Left hindlimb (tissue), 1 donor: Measurements from ENCODE around the gene NECTIN1.

ENCODE experiments used
- DNase-seq: peaks from one replicate; pipeline ENCODE4 v3.0.0-alpha.2; 2018

NECTIN1 gene

DNA sequence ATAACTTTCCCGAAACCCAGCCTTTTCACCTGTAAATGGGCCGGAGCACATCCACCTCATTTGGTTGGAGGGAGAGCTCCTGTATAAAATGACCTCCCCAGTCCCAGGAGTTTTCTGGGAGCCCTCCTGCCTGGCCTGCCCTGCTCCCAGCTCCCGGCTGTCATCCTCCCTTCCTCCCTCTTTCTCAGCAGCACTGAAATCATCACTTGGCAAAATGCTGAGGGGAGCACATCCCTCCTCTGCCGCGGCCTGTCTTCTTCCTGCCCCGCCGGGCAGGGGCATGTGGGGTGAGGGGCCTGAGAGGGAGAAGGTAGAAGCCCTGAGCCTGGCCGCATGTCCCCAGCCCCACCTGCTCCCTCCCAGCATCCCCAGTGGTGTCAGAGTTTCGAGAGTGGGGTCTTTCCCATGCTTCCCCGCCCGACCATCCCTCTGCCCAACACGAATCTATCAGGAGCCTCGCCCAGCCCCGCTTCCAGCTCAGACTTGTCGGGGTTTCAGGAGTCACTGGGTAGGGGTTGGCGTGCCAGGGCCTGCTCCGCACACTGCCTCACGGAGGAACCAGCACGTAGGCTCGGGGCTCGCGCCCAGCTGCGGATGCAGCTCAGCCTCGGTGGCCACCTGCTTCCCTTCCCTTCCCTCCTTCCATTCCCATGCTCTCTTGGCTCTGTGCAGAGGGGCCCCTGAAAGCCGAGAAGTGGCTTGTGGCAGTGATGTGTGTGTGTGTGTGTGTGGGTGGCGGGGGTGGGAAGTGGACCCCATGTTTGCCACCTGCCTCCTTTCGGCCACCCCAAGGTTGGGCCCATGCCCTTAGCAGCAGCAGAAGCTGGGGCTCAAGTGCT lies 37.1 kb downstream of the NECTIN1 start:
- no peak for DNase-seq

DNA sequence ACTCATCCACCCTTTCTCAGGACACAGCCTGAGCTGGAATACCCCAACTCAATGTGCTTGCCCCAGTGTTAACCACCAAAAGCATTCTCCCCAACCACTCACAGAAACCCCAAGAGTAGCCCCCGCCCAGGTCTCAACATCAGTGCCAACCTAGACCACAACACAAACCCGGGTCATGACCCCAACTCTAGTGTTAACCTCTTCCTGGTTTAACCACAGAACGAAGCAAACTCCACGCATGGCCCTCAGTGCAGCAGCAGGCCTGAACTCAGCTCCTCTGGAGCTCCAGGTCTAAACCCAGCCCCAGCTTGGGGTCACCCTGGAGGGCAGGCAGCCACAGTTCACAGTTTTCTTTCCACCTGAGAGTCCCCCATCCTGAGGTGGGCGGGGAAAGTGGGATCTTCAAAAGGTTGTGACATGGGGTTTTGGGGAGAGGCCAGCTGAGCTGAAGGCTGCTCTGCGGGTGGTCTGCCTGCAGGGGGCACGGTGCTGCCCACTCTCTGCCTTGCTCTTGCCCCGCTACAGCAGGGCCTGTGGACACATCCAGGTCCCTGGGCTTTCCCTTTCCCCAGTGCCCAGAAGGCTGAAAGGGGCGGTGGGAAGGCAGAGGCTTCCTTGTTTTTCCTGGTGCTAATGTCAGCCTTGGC lies 37.9 kb downstream of the NECTIN1 start:
- DNase-seq: no peak

DNA sequence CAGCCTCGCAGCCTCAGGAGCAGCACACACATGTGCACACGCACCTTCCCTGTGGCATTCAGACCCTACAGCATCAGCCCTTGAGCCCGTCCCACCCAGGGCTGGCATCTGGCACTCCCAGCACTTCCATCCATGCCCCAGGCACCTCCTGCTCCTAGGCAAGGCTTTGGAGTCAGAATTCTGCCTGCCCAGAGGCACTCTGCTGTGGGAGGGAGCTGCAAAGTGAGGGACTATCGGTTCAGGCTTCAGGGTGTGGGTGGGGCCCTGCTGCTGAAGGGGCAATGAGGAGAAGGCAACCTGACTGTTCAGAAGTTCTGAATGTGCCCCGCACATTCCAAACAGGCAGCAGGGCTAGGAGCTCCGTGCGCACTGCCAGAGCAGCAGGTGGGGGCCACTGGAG lies 39.7 kb downstream of the NECTIN1 start:
- DNase-seq: no peak

DNA sequence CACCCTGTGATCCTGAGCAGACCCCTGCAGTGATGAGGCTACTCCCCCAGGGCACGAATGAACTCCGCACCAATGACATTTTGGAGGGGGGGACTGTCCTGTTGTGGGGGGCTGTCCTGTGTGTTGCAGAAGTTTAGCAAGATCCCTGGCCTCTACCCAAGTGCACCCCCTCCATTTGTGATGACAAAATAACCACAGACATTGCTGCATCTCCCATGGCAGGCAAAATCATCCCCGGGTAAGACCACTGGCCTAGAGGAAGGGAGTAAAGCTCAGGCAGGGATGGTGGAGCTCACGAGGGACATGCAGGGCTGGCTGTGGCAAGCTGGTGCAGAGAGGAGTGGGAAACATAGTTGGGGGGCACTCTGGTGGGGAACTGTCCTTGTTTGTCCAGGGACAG lies 40.6 kb downstream of the NECTIN1 start:
- DNase-seq: no peak

DNA sequence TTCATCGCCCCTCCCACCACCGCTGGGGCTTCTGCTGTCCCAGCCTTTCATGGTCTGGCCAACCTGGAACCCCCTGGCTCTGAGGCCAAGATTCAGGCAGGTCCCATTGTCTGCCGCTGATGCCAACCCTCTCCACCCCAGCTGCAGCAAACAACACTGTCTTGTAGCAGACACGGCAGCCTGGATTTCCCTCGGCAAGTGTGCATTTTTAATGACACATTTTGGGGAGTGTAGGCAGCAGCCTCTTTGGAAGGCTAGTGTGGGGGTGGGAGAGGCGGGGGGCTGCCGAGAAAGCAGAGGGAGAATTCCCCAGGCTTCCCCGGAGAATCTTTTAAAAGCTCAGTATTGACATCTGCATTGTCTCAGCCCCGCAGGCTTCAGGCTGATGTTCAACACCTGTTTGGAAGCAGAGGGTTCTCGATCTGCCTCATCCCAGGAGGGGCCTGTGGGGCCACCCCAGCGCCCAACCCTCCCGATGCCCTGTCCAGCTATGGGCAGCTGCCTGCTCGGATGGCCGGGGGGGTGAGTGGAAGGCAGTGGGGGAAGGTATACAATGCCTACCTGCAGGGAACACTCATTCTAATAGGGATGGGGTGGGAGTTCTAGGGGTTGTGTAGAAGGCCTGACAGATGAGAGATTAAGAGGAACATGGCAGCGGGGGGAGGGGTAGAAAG lies 41.5 kb downstream of the NECTIN1 start:
- no peak for DNase-seq

DNA sequence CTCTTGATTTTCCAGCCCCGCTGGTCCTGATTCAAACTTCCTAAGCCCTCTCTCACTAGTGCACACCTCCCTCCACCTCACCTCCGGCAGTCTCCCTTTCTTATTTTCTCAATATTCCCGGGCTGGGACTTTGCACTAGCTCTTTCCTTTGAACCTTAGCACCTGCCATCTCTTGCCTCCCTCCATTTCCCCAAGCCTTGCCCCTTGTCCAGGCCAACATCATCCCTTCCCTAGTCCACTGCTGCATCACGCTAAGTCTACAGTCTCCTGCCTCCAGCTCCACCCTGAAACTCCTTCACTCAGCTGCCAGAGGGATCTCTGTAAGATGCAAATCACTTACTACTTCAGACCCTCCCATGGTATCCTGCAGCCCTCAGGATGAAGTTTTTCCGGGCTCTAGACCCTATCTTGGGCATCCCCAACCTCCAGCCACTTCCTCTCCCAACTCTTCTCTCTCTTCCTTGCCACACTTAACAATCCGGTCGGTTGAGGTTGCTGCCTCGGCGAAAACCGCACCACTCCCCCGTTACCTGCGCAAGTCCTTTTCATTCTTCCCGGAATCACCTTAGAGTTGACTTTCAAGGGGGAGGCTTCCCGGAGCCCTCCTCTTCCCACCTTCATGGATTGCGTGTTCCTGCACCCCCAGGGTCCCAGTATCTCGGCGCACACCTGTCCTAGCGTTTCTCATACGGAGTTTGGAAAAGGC lies 42.7 kb downstream of the NECTIN1 start:
- DNase-seq: no peak

DNA sequence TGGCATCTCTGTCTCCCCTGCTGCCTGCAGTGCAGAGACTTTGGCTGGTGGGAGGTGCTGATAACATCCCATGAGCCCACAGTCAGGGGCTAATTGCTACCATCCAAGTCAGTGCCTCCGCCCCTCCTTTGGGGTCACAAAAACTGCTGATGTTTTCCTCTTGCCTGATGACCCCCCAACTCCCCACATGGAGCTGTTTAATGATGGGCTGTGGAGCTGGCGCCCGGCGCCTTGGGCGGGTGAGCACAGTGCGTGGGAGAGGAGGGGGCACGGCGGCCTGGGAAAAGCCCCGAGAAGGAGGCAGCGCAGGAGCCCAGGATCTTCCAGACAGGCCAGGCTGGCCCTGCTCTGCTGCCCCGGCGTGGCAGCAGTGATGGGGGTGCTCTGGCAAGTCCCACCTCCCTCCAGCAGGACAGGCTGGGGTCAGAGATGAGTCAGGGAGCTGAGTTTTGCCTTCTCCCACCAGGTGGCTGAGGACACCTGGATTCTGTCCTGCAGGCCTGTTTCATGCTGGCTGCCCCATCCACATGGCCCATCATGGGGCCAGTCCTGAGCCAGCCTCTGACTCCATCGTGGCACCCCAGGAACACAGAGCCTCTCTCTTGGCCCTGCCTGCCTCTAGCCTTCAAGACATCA lies 43.8 kb downstream of the NECTIN1 start:
- DNase-seq: no peak

DNA sequence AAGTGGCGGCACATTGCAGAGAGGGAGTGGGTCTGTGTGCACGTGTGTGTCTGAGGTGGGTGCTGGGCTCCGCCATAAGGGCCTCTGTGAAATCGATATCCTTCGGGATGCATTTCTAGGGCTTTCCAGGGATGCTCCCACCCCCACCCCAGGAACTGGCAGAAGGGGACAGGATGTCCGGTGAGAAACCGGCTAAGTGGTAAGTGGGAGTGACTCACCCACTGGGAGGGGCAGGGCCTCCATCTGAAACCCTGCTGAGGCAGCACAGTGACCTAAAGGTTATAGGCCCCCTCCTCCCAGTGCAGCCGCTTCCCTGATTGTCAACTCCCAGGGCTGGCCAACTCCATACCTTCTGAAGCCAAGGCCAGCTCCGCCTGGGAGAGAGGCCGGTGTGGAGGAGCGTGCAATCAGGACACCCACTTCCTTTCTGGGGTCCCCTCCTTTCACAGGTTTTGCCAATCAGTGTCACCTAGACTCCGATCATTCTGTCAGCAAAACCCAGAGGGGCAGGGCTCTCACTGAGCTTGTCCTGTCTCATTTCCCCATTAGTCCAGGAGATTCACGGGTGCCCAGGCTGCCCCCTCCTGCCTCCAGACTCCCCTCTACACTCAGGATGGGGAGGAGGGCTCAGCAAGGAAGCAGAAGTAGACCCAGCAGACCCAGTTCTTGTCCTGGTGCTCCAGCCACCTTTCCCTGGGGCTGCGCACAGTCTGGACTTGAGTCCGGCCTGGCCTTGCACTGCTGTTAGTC lies 44.5 kb downstream of the NECTIN1 start:
- DNase-seq: no peak

DNA sequence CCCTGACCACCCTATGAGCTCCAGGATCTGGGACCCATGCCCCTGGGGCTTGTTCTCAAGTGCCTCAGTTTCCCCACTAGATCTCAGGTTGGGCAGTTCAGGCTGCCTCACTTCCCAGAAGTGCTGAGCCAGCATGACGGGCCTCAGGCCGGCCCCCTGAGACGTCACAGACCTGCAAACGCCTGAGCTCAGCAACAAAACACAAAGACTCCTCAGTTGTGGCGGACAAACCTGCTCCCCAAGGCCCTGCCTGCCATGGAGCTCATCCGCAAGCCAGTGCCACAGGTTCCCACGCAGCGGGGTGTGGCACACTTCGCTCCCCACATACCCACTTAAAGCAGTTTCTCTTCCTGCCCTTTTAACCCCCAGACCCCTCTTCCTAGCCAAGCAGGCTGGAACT lies 45.2 kb downstream of the NECTIN1 start:
- no peak for DNase-seq

DNA sequence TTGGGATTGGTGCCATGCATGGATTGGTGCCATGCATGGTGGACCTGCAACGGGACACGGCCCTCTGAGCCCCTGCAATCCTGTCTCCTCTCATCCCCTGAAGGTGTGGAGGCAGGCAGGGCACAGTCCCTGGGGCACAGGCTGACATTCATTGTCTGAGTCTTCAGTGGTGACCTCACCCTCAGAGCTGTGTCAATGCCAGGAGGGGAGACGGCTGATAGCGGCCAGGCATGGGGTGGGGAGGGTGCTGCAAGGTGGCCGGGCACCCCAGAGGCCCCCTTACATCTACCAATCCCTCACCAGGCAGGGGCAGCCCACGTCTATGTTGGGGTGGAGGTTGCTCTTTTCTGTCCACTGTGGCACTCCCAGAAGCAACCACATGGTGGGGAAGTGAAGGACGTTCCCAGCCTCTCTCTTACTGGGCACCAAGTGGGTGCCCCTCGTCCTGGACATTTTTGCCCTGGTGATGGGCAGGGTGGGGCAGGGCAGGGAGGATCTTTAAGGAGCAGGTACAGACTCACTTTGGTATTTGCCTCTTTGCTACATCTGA lies 47.6 kb downstream of the NECTIN1 start:
- no peak for DNase-seq

DNA sequence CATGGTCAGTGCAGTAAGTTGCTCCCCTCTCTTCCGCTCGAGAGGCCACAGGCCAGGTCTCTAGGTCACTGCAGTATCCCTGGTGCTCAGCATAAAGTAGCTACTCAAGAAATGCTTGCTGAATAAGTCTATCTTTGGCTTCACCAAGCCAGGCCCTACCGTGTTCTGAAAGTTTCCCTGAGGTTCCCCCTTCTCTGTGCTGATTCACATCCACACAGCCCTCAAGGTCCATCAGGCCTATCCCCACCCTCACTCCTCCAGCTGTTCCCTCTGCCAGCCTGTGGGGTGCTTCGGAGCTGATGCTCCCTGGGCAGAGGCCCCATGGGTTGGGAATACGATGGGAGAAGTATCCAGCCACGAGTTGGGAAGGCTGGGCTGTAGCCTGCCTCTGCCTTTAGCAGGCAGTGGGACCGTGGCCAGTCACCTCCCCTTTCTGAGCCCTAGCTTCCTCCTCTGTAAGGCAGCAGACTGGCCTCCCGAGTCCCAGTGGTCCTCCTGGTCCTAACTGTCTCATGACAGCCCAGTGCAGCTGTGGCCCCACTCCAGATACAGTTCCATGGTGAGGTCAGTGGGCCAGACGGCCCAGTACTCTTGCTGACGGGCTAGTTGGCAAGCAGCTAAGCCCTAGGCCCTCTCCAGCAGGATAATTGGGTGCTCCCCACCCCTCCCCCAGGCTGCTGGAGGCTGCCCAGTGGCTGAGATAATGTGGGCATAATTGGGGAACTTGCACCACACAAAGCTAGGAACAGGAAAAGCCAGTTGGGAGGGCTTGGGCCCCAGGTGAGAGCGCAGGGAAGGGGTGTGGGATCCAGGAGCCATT lies 48.2 kb downstream of the NECTIN1 start:
- no peak for DNase-seq

DNA sequence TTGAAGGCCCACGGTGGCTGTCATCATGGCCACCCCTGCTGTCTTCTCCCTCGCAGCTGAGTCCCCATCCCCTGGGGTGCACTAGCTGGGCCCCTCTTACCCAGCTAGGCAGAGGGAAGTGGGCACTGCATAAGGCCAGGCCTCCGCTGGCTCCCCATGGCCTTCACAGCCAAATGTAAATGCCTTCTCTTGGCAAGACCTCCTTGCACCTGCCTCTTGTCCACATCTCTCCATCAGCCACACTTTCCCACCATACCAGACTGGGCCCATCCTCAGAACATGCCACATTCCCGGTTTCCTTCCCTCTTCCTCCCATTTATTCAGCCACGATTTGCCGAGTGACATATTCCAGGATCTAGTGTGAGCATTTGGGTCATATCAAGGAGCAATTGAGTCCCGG lies 49.7 kb downstream of the NECTIN1 start:
- DNase-seq: no peak

DNA sequence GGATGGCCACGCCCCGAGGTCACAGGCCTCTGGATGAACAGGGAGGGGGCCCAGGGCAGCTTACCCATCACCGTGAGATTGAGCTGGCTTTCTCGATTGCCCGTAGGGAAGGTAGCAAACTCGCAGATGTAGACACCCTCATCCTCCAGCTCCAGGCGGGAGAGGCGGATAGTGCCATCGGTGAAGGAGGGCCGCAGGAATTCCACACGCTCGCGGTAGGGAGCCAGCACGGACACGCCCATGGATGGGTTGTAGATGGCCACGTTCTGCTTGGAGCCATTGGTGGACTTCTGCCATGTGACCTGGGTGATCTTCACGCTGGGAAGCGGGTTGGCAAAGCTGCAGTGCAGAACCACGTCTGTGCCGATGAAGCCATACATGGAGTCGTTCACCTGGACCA lies 50.6 kb downstream of the NECTIN1 start:
- no peak for DNase-seq

DNA sequence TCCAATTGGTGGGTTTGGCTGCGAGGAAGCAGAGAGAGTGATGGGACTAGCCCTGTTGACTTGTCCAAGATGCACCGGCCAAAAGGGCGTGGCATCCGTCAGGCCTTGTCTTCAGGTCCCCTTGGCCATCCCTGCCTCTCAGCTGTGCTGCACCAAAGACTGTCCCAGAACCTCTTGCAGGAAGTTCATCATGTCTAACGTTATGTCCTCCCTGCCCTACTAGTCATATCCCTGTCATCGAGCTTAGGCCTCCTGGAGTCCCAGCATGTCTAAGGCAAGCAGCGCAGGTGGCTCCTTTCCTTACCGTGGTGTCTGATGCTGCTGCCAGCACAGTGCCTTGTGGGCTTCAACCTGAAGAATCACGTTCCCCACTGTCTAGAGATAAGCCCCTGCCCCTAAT lies 51.2 kb downstream of the NECTIN1 start:
- DNase-seq: no peak

DNA sequence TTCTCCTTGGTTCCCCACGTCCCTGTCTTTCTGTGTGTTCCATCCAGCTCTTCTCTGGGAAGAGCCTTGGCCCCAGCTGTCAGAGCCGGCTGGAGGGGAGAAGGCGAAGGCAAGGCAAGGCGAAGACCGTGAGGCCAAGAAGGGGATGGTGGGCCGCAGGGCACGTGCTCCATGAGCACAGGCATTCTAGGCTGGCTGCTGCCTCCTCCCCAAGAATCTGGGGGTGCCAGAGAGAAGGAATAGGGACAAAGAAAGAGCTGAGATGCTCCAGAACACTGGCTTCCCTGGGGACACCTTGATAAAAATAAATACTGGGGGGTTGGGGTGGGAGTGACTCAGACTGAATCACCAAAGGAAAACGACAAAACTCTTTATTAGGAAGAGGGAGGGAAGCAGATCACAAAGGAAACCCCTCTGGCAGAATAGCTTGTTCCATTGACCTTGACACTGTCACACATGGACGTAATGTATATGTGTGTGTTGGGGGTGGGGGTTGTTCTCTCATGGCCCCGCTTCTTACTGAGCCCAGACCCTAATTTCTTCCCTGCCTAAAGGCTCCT lies 52.5 kb downstream of the NECTIN1 start:
- no peak for DNase-seq

DNA sequence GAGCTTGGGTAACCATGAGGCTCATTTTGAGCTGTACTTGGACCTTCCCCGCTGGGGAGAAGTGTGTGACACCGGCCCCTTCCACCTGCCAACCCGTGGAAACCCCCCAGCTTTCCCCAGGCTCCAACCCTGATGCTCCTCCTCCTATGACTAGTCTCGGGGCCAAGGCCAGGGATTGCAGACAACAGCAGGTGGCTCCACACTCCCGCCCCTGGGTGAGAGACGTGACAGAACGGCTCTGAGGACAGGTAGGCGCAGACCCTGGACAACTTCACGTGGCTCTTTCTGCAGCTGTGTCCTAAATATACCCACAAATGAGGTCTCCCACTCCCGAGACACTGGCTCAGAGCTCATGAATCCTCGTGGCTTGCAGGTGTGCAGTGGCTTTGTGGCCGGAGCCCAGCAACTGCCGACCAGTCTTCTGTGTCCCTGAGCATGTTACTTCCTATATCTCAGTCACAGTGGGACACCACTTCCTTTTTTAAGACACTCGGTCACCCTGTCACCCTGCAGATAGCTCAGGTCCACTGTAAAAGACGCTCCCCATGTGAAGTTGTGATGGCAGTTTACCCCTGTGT lies 55.2 kb downstream of the NECTIN1 start:
- DNase-seq: no peak

DNA sequence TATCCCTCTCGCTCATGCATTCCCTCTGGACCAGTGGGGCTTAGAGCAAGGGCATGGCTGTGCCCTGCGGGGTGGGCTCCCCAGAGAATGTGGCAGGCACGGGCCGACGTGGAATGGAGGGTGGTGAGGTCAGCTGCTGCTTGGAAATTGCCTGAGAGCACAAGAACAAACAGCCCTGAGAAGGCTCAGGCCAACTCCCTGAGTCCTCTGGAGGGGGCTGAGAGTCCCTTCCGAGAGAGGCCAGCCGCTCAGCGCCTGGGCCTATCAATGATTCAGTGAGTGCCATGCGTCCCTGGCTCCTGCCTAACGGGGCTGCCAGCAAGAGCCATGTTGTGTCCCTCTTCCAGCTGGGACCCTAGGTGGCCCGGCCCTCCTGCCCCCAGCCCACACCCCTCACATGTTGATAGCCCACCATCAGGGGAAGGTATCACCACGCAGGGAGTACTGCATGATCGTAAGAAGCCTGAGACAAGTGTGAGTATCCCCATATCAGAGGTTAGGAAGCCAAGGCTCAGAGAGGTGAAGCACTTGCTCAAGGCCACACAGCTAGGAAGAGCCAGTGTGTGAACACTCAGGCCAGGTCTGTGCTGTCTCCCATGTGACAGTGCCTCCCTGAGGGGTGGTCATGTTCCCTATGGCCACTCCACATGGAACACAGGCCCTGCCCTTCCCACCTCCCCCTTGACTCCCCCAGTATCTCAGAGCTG lies 55.8 kb downstream of the NECTIN1 start:
- DNase-seq: no peak

DNA sequence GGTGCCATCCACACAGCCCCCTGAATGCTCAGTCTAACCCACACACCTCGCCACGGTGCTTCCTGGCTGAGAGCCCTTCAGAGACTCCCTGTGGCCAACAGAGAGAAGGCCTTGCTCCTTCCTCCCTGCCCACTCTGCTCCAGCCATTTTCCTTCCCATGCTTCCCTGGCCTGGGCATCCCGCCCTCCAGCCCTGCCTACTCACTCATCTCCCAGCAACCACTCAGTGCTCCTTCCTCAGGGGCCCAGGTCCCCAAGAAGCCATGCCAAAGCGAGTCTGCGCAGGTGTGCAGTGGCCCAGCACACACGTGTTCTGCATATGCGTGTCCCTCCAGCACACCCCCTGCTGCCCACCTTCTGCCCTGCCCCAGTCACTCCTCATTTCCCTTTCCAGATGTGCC lies 56.4 kb downstream of the NECTIN1 start:
- DNase-seq: no peak

DNA sequence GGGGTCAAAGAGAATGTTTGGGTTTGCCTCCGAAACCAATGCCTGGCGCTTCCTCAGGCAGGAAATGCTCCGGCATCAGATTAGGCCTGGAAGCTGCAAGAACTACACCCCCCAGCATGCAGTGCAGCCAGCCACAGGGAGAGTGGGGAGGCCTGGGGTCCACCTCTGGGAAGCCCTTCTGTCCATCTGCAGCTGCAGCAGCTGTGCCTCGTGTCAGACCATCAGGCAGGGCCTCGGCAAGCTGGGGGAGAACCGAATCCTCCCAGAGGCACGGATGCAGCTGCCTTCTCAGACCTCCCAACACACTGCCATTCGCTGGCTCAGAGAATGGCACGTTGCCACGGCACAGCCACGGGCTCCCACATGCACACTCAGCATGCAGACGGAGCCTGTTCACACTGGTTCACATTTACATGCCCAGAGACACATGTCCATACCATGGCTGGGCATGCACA lies 57.4 kb downstream of the NECTIN1 start:
- peak; percentile 89 for DNase-seq
